Panc1 (cell line): Measurements from ENCODE around the gene CYRIA. TPM values are rescaled to one million over a fixed set of nuclear protein-coding genes. Genes with fewer than 3 reads are reported as not detected.

Experiments used
- ATAC-seq: fragments of 200-7000 bp; cut with Tn5 transposase; 2 replicates; pipeline ENCODE4 v1.9.1; 2020; ENCODE audit warnings: mild to moderate bottlenecking, moderate library complexity
- BruUV-seq: library from RNA; stranded (reverse); fragments of 400-500 nt; replicated peaks from 2 replicates; lab custom pipeline; 2021; lab: Mats Ljungman, UMichigan
- CTCF ChIA-PET: fragments of 300-600 bp; sonication (Branson Sonifier 250); formaldehyde crosslinking; loops from one replicate; lab custom pipeline; 2022; ENCODE audit warnings: antibody characterized with exemption; lab: Charles Lee
- POLR2A ChIA-PET: fragments of 300-600 bp; sonication (Branson Sonifier 250); formaldehyde crosslinking; loops from one replicate; lab custom pipeline; 2022; ENCODE audit warnings: antibody characterized with exemption; lab: Charles Lee
- DNase-seq: peaks from one replicate; pipeline ENCODE4 v3.0.0-alpha.2; 2010; ENCODE audit warnings: low read depth, low spot score
- H3K27ac ChIP-seq: 2 replicates; pipeline ENCODE4 v1.5.1; 2011; ENCODE audit warnings: mild to moderate bottlenecking, low read length, inconsistent platforms
- H3K27me3 ChIP-seq: fragments of 200-500 bp; sonication (Bioruptor generic); 2 replicates; pipeline ENCODE4 v1.6.0; 2014; ENCODE audit warnings: low read length, inconsistent platforms; ENCODE audit not compliant: control insufficient read depth, insufficient read depth
- H3K36me3 ChIP-seq: fragments of 200-500 bp; sonication (Bioruptor generic); 2 replicates; pipeline ENCODE4 v1.5.1; 2014; ENCODE audit warnings: inconsistent platforms, mild to moderate bottlenecking, low read length, moderate library complexity; ENCODE audit not compliant: control insufficient read depth, insufficient read depth
- H3K4me1 ChIP-seq: 2 replicates; pipeline ENCODE4 v1.5.1; 2011; ENCODE audit warnings: inconsistent platforms, mild to moderate bottlenecking, low read length, moderate library complexity; ENCODE audit not compliant: control insufficient read depth, insufficient read depth
- H3K4me3 ChIP-seq, 2 experiments: 2 replicates each; pipeline ENCODE4 v1.5.1; 2011 to 2012; ENCODE audit warnings: low read depth in 2 of 2, low read length in 2 of 2, mild to moderate bottlenecking in 2 of 2, inconsistent platforms in 1 of 2, moderate library complexity in 1 of 2
- H3K9me3 ChIP-seq: fragments of 200-500 bp; sonication (Bioruptor generic); 2 replicates; pipeline ENCODE4 v1.5.1; 2014; ENCODE audit warnings: low read depth, mild to moderate bottlenecking, inconsistent platforms, low read length, moderate library complexity; ENCODE audit not compliant: control insufficient read depth, insufficient read depth
- POLR2AphosphoS5 ChIP-seq: IDR thresholded peaks from 2 replicates; pipeline ENCODE4 v1.6.1; 2012; ENCODE audit warnings: mild to moderate bottlenecking, low read depth, low read length, moderate library complexity
- SIN3A ChIP-seq: IDR thresholded peaks from 2 replicates; pipeline ENCODE4 v1.6.1; 2012; ENCODE audit warnings: low read depth, mild to moderate bottlenecking, low read length, moderate library complexity, borderline replicate concordance; ENCODE audit not compliant: insufficient read depth
- TCF7L2 ChIP-seq: IDR thresholded peaks from 2 replicates; pipeline ENCODE4 v1.6.1; 2011; ENCODE audit warnings: mild to moderate bottlenecking, low read depth, low read length, inconsistent platforms
- in situ Hi-C: cut with HindIII; loops from 2 replicates; pipeline ENCODE4 v1.10.0; 2016; ENCODE audit warnings: low sequenced_read_pairs, low pct_unique_long_range_greater_than_20kb
- intact Hi-C: fragments of 100-400 bp; cut with micrococcal nuclease; formaldehyde crosslinking; loops from one replicate; pipeline ENCODE4 v1.10.0; 2022; ENCODE audit not compliant: unreplicated experiment
- total RNA-seq: library from RNA; stranded (reverse); gene quantifications from one replicate; pipeline ENCODE4 v1.2.1, GENCODE V29; 2021; ENCODE audit not compliant: unreplicated experiment
- TF ChIP-seq, protein P1 (sequence below): fragments of 450-650 bp; IDR thresholded peaks from 2 replicates; pipeline ENCODE4 v1.5.1; 2017; ENCODE audit warnings: mild to moderate bottlenecking
- TF ChIP-seq, protein P2 (sequence below), 2 experiments: IDR thresholded peaks; 2 replicates each; pipeline ENCODE4 v1.6.1; 2011 to 2012; ENCODE audit warnings: low read depth in 2 of 2, control low read depth in 1 of 2, low read length in 1 of 2, mild to moderate bottlenecking in 1 of 2, moderate library complexity in 1 of 2; ENCODE audit not compliant: insufficient read depth in 1 of 2

CYRIA gene
- total RNA-seq, 1 experiment from 2014 or later = 0.13 TPM

DNA sequence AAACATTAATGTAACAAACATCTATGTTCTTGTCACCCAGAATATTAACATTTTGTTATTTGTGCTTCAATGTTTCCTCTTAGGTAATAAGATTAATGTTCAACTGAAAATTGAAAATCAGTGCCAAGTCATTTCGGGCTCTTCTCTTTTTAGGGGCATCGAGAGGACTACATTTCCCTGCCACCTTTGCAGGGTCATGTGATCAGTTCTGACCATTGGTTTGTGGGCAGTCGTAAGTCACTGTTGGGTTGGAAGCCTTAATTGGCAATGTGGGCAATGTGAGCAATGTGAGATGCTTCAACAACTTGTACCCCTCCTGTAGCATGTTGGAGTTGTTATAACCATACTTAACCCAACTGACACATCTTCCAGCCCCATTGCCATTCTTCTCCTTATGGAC, 10.1 kb upstream of the CYRIA start:
- Histone ChIP-seq H3K27me3 (no peaks in the 10 kb centered on the region), H3K4me3 (no peak overlapping the region), H3K27ac (no peak overlapping the region), H3K36me3 (no peaks in the 10 kb centered on the region), H3K4me1 (no peaks in the 10 kb centered on the region), H3K9me3 (peaks cover 5% of the 10 kb centered on the region; the same call in 1 of the 2 replicates)
- no peak for ATAC-seq
- in situ Hi-C loops = no loop called here
- DNase-seq = no peak
- POLR2A ChIA-PET = no interaction called here
- CTCF ChIA-PET = no interaction called here
- intact Hi-C loops = no loop called here
- BruUV-seq = no TSS peak
- TF ChIP-seq TCF7L2 = no peak
- TF ChIP-seq, protein P1, sequence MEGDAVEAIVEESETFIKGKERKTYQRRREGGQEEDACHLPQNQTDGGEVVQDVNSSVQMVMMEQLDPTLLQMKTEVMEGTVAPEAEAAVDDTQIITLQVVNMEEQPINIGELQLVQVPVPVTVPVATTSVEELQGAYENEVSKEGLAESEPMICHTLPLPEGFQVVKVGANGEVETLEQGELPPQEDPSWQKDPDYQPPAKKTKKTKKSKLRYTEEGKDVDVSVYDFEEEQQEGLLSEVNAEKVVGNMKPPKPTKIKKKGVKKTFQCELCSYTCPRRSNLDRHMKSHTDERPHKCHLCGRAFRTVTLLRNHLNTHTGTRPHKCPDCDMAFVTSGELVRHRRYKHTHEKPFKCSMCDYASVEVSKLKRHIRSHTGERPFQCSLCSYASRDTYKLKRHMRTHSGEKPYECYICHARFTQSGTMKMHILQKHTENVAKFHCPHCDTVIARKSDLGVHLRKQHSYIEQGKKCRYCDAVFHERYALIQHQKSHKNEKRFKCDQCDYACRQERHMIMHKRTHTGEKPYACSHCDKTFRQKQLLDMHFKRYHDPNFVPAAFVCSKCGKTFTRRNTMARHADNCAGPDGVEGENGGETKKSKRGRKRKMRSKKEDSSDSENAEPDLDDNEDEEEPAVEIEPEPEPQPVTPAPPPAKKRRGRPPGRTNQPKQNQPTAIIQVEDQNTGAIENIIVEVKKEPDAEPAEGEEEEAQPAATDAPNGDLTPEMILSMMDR = no peak
- no peak for TF ChIP-seq SIN3A
- TF ChIP-seq, protein P2, sequence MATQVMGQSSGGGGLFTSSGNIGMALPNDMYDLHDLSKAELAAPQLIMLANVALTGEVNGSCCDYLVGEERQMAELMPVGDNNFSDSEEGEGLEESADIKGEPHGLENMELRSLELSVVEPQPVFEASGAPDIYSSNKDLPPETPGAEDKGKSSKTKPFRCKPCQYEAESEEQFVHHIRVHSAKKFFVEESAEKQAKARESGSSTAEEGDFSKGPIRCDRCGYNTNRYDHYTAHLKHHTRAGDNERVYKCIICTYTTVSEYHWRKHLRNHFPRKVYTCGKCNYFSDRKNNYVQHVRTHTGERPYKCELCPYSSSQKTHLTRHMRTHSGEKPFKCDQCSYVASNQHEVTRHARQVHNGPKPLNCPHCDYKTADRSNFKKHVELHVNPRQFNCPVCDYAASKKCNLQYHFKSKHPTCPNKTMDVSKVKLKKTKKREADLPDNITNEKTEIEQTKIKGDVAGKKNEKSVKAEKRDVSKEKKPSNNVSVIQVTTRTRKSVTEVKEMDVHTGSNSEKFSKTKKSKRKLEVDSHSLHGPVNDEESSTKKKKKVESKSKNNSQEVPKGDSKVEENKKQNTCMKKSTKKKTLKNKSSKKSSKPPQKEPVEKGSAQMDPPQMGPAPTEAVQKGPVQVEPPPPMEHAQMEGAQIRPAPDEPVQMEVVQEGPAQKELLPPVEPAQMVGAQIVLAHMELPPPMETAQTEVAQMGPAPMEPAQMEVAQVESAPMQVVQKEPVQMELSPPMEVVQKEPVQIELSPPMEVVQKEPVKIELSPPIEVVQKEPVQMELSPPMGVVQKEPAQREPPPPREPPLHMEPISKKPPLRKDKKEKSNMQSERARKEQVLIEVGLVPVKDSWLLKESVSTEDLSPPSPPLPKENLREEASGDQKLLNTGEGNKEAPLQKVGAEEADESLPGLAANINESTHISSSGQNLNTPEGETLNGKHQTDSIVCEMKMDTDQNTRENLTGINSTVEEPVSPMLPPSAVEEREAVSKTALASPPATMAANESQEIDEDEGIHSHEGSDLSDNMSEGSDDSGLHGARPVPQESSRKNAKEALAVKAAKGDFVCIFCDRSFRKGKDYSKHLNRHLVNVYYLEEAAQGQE (IDR thresholded peaks at IDR 0.05; ENCODE audit: insufficient read depth in 1 of 2, low read depth in 2 of 2, low read length in 1 of 2) = no peak
- no peak for TF ChIP-seq POLR2AphosphoS5

DNA sequence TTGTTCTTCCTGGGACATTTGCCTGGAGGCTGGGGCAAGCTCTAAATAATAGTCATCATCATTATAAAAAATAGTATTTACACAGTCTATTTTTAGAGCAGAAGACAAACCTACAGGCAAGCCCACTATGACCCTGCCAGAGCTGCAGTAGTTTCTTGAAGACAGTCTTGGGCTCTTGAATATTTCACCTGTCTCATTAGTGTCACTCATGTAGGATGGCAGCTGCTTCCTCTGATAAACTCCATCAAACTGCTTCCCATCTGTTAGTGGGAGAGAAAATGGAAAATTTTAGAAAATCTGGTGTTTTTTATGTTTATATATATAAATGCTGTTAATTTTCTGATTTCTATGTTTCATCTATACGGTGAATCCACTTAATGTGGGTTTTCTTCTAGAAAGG, 8.5 kb upstream of the CYRIA start:
- Histone ChIP-seq H3K4me1 (no peaks in the 10 kb centered on the region), H3K27ac (no peak overlapping the region), H3K27me3 (no peaks in the 10 kb centered on the region), H3K4me3 (no peak overlapping the region), H3K36me3 (no peaks in the 10 kb centered on the region), H3K9me3 (peaks cover 5% of the 10 kb centered on the region; the same call in 1 of the 2 replicates)
- intact Hi-C loops (no loop called here), in situ Hi-C loops (no loop called here)
- ATAC-seq (no peak), DNase-seq (no peak)
- BruUV-seq = no TSS peak
- ChIA-PET POLR2A (no interaction called here), CTCF (no interaction called here)
- no peak for TF ChIP-seq SIN3A

DNA sequence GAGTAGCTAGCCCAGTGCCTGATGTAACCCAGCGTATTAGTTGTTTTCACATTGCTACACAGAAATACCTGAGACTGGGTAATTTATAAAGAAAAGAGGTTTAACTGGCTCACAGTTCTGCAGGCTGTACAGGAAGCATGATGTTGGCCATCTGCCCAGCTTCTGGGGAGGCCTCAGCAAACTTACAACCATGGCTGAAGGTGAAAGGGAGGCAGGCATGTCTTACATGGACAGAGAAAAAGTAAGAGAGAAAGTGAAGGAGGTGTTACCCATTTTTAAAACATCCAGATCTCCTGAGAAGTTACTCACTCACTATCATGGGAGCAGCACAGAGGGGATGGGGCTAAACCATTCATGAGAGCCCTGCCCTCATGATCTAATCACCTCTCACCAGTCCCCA, 6.1 kb upstream of the CYRIA start:
- Histone ChIP-seq H3K27ac (no peak overlapping the region), H3K4me3 (no peak overlapping the region), H3K4me1 (no peaks in the 10 kb centered on the region), H3K36me3 (no peaks in the 10 kb centered on the region), H3K27me3 (peaks cover 3% of the 10 kb centered on the region; the same call in 1 of the 2 replicates), H3K9me3 (no peaks in the 10 kb centered on the region)
- ATAC-seq = no peak
- in situ Hi-C loops = no loop called here
- BruUV-seq = no TSS peak
- TF ChIP-seq POLR2AphosphoS5 (no peak), TCF7L2 (no peak), SIN3A (no peak)
- TF ChIP-seq, protein P2 (IDR thresholded peaks at IDR 0.05; ENCODE audit: insufficient read depth in 1 of 2, low read depth in 2 of 2, low read length in 1 of 2) = no peak
- TF ChIP-seq, protein P1 = no peak
- DNase-seq = no peak
- POLR2A ChIA-PET = no interaction called here
- intact Hi-C loops = no loop called here
- CTCF ChIA-PET = no interaction called here
